Measurements from ENCODE around the gene TXN2.
"Not testable (repeated sequence)": the region's sequence is repeated elsewhere in the genome, so short reads cannot be mapped to it uniquely, and the experiment has no call there.

The TXN2 gene, protein sequence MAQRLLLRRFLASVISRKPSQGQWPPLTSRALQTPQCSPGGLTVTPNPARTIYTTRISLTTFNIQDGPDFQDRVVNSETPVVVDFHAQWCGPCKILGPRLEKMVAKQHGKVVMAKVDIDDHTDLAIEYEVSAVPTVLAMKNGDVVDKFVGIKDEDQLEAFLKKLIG

DNA sequence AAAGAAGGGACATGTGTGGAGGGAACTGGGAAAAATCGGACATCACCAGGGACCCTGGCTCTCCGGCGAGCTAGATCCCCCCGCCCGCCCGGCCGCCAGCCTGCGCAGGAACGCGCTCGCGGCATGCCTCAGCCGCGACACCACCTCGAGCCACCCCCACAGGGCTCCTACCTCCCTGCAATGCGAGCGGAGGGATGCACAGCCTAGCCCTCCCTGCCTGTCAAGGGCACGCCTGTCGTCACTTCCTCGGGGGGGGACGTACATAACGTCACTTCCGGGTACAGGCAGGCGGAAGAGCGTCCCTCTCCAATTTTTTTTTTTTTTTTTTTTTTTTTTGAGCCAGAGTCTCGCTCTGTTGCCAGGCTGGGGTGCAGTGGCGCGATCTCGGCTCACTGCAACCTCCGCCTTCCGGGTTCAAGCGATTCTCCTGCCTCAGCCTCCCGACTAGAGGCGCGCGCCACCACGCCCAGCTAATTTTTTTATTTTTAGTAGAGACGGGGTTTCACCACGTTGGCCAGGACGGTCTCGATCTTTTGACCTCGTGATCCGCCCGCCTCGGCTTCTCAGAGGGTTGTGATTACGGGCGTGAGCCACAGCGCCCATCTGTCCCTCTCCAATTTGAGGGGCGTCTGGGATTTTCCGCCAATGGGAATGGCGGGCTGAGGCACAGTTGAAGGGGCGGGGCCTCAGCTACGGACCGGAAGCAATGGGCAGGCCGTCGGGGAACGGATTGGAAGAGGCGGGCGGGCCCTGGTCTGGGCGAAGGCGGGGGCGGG is at the start of gene TXN2:
TXN2 (minus strand) TSS at position 248 of the 776 bp plus-strand sequence. CDS start 803 bp downstream, outside the sequence.
- DNase-seq: peak; percentile 95

DNA sequence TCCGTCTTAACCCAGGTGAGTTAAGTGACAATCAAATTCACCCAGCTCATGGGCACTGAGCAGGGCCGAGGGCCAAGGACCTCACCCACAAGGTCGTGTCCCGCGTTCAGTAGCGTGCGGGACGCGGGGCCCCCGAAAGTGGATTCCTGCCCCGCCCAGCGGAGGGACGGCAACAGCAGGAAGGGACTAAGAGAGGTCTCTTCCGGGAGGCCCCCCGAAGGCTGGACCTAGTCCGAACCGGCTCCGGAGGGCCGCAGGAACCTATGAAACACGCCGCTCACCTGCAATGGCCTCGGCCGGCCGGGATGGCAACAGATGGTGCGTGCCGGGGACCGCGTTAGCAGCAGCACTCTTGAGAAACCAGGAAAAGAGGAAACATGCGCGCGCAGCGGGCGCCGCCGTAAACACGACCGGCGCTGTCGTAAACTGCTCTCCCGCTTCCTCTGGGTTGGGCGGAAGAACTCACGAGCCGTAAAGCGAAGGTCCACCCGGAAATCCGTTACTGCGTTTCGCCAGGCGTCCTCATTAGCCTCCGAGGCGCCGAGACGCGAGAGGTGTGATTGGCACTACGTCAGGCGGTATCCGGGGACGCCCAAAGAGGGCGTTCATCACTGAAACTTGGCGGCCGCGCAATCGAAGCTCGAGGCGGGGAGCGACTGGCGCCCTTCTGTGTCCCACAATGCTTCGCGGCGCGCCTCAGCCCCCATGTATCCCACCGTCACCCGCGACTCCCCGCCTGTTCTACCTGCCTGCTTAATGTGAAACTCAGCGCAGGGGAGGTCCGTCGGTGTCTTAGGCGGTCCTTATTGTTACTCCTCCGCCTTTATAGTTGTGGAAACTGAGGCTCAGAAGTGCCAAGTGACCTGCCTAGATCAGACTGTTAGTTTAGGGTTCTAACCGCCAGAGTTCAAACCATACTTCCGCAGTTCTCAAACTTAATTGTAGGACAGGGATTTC is 47.6 kb upstream of the TXN2 start, which contains the start of gene EIF3D:
EIF3D (minus strand) TSS at position 372 of the 957 bp plus-strand sequence. CDS start 3,045 bp downstream, outside the sequence.
- peak; percentile 98 for DNase-seq

DNA sequence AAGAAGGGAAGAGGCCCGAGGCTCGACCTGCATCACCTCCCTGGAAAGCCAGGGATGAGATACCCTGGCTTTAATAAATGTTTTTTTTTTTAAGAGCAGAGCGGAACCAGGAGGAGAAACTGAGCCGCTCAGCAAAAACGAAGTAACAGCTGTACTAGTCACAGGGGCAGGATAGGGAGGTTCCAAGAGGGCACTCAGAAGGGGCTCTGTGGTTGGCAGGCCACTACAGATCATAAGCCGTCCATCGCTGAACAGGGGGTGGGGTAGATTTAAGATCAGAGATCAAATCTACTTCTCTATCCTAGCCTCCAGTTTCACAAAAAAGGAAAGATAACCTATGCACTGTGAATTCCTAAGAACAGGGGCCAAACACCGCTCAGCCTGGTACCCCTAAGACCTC is 46.9 kb upstream of the TXN2 start:
- peak; percentile 36 for DNase-seq

DNA sequence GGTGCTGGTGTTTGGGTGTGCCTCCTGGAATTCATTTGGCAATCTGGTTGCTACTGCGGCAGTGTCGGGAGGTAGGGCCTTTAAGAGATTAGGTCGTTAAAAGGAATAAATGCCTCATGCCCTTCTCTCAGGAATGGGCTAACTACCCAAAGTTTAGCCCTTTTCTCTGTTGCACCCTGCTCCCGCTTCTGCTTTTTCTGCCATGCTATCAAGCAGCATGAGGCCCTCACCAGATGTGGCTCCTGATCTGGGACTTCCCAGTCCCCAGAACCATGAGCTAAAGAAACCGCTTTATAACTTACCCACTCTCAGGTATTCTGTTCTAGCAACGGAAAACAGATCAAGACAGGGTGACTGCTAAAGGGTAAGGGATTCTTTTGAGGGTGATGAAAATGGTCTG is 41.2 kb upstream of the TXN2 start:
- DNase-seq: no peak

DNA sequence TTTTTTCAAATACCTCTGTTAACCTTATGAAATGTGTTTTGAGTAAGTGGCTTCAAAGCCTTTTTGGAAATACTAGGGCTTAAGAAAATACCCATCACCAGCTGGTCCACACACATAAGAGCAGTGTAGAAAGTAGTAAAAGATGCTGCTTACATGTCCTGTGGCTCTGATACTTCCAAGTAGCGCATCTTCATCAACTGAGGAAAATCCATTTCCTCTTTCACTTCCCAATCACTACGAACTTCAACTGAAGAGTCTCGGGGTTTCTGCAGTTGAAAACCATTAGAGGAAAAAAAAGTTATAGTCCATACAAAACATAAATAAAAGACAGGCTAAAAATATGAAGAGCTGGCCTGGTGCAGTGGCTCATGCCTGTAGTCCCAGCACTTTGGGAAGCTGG is 39.0 kb upstream of the TXN2 start:
- no peak for DNase-seq

DNA sequence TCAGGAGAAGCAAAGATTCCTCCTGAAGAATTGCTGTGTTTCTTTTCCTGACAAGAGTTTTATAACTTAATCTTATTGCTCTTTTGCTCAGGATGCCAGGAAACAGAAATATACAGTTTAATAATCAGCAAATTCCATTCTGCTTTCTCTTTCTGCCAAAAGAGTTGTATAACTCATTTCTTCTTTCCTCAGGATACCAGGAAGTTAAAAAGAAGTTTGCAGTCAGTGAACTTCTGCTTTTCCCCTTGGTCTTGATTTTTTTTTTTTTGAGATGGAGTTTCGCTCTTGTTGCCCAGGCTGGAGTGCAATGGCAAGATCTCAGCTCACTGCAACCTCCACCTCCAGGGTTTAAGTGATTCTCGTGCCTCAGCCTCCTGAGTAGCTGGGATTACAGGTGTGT is 38.5 kb upstream of the TXN2 start:
- DNase-seq: not testable (repeated sequence)

DNA sequence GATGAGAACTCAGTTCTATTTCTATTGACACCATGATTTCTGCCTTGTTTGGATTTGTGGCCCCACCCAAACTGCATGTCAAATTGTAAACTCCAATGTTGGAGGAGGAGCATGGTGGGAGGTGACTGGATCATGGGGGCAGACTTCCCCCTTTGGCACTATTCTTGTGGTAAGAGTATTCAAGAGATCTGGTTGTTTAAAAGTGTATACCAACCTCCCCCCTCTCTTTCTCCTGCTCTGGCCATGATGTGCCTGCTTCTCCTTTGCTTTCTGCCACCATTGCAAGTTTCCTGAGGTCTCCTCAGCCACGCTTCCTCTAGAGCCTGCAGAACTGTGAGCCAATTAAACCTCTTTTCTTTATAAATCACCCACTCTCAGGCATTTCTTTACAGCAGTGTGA is 33.3 kb upstream of the TXN2 start:
- DNase-seq: no peak

DNA sequence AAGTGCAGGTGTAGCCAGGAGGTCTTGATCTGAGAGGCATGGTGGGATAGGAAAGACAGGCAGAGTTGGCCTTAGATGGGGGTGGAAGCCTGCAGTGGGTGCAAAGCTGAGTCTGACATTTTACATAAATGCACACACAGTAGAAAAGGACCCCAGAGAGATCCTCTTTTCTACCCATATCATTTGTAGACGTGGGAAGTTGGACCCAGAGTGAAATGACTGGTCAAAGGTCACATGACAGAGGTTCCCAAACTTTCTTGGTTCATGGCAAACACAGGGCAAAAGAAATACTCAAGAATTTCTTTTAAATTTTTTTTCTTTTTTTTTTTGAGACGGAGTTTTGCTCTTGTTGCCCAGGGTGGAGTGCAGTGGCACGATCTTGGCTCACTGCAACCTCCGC is 31.6 kb upstream of the TXN2 start:
- DNase-seq: no peak

DNA sequence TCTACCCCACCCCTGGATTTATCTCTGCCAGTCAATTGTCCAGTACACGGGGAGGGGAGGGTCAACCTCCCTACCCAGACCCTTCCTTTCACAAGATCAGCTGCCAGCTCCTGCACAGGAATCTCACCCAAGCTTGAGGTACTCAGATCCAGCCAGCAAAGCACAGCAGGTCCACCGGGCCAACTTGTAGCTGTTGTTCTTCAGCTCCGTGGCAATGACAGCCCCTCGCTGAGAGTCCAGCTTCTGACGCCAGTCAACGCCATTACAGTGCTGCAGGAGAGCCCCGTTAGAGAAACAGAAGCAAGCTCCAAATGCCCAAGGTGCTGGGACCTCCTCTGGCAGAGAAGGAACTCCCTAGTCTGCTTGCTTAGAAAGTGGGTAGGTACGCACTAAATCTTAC is 30.9 kb upstream of the TXN2 start:
- DNase-seq: no peak

DNA sequence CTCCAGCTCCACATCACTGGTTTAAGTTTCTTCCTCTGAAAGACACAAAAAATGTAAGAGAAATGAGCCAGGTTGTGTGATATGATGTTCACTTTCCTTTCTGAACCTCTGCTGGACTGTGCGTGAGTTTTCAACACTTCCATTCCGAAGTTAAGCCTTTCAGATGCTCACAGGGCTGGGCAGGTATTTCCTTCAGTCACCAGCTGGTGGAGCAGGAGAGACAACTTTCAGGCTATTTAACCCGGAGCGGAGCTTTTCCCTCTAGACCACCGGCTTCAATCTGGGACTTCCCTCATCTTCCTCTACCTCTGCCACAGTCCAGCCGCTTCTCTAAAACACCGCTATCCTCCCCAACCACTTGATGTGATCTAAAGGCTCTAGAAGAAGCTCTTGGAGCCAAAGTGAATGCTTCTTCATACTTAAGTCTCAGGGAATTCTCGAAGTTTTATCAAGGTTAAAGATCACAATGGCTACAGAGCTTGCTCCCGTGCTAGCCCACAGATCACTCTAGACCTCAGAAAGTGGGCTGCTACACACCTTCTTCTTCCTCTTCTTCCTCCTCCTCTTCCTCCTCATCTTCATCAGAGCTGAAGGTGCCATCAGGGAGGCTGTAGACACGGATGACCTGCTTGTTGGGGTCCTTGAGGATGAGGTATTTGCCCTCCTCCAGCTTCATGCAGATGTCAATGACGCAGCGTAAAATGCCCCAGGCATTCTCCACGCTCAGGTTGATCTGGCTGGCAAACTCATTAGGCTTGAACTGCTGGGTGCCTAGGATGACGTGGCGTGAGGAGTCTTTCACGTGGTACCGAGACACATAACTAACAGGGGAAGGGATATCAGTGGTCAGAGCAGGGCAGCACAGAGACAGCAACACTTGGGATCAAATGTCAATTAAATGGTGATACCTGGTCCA is 29.8 kb upstream of the TXN2 start:
- DNase-seq: peak; percentile 35

DNA sequence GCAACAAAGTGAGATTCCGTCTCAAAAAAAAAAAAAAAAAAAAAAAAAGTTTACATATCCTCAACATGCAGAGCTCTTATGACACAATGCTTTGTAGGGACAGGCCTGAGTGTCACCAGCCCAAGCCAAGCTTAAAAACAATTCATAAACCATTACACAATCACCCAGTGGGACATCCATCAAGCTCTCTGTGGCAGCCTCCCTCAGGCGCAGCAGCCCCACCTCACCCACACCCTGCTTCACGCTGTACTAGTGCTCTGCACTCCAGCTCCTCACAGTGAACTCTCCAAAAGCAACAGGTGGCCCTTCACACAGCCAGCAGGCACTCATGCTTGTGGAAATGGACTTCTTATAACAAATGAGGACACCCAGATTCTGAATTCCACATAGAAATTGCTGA is 28.9 kb upstream of the TXN2 start:
- no peak for DNase-seq

DNA sequence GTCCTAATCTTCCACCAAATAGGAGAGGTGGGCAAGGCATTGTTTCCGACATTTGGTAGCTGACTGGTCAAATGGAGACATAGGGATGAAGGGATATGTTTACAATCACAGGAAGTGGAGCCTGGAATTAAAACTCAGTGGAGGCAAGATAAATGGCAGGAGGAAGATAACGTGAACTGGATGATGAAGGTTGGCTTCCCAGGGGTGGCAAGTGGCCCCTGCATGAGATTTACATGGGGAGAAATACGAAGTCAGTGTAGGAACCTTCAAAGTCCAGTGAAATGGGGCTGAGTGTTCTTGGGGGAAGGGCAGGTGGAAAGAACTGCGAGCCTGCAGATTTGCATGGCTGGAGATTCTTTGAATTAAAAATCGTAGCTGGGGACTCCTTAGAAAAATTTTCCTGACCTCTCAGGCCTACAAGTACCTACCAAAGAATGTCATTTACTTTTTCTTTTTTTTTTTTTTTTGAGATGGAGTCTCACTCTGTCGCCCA is 26.1 kb upstream of the TXN2 start:
- DNase-seq: no peak

DNA sequence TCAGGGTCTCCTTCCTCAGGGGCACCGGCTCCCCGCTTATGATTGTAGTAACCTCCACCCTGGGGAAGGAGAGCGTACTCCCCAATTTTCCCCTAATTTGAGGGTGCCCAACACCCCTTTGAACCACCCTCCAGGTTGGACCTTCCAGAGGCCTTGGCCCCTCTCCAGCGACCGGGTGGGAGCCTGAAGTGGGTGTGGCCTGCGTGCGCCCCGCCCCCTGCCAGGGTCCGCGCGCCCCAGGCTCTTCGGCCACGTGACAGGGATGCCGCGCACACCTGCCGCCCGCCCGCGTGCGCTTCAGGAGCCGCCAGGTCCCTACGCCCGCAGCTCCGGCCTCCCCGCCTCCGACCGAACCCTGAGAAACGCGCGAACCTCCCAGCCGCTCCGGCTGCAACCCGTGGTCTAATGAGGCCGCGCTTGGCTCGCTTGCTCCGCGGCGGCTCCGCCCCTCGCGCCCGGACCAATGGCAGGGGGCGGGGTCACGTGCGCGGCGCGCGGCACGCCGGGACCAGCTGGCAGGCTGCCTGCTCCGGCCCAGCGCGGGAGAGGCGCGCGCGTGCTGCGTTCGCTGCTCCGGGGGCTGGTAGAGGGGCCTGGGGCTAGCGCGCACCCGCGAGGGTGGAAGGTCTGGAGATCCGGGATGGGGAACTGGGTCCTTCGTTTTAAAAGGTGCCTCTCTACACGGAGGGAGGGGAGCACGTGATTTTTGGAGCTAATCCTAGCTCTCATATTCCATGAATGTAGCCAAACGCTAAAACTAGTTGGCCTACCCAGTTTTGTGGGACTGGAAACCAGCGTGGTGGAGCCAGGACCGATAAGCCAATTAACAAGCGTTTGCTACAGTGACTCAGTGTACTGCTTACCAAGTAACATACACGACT is 25.4 kb upstream of the TXN2 start, which contains the start of gene FOXRED2:
FOXRED2 (minus strand) TSS at position 404 of the 881 bp plus-strand sequence. CDS start 618 bp downstream, outside the sequence.
- DNase-seq: peak; percentile 88

DNA sequence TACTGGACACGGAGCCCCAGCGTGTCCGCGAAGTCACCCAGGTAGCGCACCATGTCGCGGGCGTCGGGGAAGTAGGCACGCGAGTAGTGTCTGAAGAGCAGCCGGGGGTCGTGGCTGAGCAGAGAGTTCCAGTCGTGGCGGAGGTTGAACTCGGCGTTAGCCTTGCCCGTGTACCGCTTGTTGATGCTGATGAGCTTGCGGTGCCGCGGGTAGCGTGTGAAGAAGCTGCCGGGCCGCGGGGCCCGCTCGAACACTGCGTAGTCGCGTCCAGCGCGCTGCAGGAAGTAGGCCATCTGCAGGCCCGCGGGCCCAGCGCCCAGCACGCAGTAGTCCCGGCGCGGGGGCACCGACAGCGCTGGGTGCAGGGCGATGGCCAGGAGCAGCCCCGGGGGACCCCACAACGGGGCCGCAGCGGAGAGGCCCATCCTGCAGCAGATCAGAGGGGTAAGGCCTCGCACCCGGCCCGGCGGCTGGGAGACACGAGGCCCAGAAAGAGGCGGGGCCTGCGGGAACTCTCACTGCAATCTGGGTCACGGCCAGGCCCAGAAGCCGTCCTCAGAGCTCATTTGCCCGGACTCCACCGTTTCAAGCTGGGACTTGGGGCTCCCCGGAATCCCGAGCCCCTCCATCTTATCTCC is 24.7 kb upstream of the TXN2 start:
- no peak for DNase-seq

DNA sequence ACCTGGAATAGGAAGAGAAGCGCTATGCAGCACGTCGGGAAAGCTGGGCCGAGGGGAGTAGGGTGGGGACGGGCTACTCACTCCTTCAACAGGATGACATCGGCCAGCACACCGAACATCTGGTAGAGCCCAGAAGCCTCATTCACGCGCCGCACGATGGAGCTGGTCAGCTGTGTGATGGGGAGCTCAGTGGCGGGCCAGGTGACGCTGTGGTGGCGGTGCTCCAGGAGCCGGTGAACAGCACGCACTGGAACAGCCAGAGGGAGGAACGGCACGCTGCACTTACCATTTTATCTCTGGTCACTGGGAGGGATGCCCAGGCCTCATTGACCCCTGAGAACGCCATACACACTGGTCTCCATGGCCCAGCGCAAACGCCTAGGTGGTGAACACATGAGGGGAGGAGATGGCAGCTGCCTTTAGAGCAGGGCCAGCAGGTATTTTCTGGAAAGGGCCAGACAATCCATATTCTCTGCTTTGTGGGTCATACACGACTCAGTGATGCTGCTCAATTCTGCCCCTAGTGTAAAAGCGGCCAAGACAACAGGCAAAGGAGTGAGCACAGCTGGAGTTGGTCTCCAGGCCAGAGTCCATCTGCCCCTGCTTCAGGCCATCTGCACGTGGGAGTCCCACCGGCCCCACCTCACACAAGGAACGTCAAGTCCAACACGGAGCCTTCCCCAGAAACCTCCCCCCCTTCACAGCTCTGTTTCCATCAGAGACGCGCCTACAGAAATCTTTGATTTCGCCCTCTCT is 16.6 kb upstream of the TXN2 start:
- DNase-seq: no peak

DNA sequence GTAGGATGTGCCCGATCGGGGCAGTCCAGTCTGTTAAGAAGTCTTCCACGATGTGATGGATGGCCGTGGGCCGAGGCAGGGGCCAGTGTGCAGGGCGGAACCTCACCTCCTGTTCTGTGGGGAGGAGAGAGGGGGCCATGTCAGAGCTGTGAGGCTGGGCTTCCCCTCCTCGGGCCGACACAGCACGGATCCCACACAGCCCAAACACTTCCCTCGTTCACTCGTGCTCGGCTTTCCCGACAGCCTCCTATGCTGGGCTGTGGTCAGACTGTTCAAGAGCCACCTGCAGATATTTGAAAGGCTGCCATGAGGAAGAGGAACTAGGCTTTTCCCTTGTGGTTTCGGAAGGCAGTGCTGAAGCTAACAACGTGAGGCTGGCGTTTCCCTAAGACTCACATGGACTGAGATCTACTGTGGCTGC is 12.3 kb upstream of the TXN2 start:
- no peak for DNase-seq

DNA sequence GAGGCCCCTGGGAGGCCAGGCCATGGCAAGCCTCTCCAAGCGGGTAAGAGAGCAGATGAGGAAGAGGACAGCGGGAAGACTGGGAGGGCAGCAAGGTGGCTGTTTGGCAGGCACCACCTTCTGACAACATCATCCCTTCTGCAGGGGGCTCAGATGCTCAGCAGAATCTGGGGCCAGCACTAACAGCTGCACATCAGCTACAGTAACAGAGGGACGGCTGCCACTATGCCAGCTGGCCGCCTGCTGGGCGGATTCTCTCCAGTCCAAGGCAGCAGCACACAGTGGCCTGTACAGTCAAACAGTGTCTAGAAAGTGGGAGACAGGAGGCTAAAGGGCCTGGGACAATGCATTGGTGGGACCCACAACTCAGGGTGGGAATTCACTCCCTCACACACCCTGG is 10.7 kb upstream of the TXN2 start:
- DNase-seq: no peak

DNA sequence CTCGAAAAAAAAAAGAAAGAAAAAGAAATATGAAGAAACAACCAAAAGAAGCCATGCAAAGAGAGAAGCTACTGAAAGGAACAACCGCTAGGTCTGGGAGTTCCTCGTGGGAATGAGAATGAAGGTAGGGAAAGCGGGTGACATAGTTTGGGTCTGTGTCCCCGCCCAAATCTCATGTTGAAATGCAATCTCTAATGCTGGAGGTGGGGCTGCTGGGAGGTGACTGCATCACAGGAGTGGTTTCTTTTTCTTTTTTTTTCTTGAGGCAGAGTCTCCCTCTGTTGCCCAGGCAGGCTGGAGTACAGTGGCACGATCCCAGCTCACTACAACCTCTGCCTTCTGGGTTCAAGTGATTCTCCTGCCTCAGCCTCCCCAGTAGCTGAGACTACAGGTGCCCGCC is 9.7 kb upstream of the TXN2 start:
- no peak for DNase-seq

DNA sequence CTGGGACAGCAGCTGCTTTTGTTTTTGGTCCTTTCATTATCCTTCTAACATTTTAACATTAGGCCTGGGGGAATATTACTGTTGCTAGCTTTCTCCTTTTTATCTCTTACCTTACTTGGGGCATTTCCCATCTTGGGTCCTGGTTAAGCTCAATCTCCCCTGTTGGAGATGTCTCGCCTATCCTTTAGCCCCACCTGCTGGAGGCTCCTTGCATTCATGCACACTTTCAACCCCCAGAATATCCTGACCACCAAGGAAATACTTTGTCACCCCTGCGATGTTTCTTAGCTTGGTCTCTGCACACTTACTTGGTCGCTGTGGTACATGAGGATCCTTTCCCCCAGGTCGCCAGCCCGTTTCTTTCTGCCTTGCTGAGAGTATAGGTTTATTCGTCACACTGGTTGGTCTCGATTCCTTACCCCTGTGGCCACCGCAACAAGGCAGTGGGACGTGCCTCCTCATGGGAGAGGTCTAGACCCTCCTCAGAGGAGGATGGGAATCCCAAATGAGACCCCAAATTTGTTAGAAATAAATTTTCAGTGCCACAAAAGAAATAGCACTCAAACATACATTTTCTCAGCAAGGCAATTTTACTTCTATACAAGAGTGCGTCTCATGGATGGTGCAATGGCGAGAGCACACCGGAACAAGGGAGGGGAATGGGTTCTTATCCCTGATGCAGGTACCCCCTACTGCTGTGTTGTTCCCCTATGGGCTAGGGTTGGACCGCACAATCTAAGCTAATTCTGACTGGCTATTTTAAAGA is 5.4 kb upstream of the TXN2 start:
- peak; percentile 72 for DNase-seq

All from stimulated activated CD4-positive, alpha-beta T cell treated with anti-CD3 and anti-CD28 coated beads, Interleukin-4, amount 100 ng/mL, for 24 hours (primary cell).